ENCODE measurements around the gene FMN2.

Gene FMN2

DNA sequence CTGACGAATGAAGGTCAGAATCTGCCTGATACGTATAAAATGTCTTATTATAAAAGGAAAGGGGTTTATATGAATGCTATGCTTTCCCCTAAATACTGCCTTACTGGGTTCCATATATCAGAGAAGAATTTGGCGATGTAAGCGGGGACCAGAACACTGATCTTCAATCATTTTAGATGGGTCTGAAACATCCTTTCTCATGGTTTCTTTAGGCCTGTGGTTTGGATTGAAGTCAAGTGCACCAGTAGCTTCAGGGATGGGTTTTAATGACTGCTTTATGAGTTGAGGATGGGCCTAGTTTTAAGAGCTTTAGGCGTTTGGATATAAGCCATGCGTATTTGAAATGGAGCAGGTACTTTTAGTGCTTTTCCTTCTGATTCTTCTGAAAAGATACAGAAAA is 6.9 kb downstream of the FMN2 start:
- no peak for DNase-seq (ENCODE audit: low read depth)

DNA sequence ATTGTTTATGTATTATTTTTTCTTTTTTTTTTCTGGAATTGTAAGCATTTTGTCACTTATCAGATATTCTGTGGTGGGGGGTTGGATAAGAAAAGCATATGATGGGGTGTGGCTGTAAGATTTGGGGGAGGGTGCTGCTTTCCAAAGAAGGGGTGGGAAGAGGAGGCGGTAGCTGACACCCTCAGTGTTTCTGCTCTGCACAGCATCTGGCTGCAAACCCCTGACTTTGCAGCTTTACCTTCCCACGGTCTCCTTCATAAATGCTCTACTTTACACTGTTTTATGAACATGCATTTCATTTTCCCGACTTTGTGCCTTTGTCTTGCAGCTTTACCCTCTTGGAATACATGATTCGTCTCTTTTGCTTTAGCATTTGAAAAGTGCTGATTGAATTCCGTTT is 7.6 kb downstream of the FMN2 start:
- DNase-seq (ENCODE audit: low read depth) = no peak

DNA sequence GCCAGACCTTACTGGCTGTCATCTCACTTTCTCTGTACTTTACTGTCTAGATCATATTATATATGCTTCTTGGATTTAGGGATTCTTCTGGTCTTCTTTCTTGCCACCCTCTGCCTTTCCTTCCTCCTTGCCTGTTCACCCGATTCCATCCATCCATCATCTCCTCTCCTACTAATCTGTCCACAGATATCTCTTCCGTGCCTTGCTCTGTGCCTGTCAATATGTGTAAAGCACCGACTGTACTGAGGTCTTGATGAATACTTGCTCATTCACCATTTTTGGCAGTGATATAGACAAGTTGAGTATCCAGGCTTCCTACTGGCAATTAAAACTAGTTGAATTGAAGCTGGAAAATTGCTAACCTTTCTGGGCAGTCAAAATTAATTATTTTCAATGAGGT is 8.1 kb downstream of the FMN2 start:
- no peak for DNase-seq (ENCODE audit: low read depth)

DNA sequence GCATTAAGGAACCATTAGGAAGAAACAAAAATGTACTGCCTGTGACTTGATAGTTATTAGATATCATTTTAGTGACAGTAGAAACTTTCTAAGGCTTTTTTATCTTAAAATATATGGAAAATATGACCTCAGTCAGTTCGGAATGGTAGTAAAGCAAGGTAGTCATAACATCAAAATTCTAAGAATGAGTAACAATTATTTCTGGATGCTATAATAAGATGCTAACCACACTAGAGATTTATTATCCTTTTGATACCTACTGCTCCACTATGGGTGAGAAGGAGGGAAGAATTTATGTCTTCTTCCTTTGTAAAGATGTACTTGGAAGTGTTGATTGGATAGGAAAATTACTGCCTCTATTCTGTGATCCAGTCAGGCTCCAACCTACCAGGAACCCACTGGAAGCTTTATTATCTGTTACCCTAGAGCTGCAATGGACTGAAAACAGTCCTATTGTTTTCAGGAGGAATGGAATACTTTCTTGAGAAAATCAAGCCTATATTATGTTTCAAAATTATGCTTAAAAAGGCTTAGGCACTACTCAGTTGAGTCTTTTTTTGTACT is 8.8 kb downstream of the FMN2 start:
- no peak for DNase-seq (ENCODE audit: low read depth)

DNA sequence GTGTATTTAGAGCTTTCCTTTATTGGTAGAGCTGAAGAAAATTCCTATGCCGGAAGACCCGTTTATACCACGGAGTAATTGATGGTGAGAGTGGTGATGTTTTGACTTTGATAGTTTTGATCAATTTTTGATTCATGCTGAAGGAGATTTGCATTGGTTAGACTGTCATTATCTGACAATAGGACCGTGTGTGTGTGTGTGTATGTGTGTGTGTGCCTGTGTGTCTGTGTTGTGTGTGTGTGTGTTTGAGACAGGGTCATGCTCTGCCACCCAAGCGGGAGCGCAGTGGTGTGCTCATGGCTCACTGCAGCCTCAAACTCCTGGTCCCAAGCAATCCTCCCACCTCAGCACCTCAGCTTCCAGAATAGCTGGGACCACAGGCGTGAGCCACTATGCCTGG is 9.6 kb downstream of the FMN2 start:
- no peak for DNase-seq (ENCODE audit: low read depth)

DNA sequence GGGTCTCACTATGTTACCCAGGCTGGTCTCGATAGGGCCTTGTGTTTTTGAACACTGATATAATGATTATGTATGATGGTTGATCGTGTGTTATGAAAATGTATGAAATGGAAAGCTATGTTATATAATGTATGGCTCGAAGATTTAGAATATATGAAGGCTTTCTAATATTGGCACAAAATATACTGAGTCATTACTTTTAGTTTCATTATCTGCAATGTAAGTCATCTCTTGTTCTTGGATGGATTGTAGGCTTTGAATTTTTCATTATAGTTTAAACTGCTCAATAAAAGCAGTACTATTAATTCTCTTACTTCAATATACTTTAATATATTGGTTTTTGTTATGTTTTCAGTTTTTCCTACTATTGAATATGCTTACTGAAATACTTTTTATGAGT is 10.1 kb downstream of the FMN2 start:
- no peak for DNase-seq (ENCODE audit: low read depth)

DNA sequence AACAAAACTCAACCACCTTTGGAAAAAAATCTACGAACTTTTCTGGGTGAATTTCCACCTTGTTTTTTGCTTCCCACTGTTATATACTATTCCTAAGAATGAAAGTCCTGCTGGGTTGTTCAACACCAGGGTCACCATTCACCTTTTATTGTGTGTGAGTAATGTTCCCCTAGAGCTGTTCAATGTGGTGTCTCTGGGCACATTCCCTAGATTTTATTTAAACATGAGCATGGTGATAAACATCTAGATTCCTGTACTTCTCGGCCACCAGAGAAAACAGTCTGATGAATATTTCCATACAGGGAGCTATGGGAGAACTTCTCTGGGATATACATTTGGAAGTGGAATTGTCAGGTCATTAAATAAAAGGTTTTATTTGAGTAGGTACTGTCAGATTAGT is 13.0 kb downstream of the FMN2 start:
- DNase-seq (ENCODE audit: low read depth) = no peak

DNA sequence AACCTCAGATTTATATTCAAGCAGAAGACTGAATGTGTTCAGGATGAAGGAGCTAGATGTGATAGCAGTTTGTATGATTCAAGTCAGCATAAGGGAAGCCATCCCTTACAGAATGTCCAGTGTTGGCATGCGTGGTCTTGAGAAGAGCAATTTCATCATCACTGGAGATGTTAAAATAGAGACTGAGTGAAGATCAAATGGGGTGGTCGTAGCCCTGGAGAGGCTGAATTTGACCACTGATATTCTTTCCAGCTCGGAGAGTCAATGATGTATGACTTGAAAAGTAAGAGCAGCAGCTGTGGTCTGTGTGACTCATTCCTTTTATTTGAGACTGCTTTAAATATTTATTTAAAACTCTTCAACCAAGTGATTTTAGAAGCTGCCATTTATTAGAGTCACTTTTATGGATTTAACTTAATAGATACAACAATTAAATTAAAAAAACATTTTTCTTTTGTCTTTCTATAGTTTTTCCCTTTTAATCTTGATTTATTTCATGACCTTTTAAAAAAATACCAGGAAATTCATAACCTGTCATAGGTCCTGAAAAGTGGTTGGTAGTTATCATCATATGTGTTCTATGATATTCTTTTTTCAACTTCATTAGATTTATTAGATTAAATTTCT is 15.5 kb downstream of the FMN2 start:
- no peak for DNase-seq (ENCODE audit: low read depth)

DNA sequence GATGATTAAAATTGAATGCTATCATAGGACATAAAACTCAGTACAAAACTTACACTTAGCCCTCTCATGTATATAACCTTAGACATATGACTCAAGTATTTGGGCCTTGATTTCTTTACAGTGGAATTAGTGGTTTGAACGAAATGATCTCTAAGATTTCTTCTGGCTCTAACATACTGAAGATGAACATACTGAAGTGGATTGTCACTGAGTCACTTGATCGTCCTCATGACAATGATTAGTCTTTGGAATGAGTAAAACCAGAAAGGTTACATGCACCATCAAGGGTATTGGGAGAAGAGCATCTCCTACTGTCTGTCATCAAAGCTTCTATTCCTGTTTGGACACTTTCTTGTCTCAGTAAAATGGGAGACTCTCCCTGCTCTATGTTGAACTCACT is 17.4 kb downstream of the FMN2 start:
- no peak for DNase-seq (ENCODE audit: low read depth)

DNA sequence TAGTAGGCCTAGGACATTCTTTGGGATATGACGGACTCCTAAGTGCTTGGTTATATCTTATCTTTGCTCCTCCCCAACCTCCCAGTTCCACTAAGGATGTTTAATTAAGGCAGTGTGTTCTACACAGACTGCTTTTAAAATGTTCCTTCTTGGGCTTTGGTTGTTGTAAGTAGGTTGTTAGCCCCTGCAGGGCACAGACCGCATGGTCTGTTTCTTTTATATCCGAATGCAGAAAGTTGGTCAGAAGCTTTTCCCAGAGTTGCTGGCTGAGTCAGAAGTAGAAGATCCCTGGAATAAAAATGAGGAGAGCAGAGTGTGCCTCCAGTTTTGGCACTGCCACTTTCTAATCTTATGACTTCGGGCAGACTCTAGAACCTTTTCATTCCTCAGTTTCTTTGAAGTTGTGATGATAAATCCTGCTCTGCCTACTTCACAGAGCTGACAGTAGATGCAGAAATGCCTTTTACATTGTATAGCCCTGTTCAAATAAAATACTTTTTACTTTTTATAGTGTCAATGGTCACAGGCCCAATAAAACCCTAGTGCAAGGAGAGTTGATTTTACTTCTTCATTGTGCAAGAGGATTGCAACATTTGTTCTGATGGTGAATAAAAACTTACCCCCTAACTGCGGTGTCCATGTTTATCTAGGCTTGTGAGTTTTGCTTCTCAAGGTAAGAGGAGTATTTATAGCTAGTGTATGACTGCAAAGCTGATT is 18.4 kb downstream of the FMN2 start:
- DNase-seq (ENCODE audit: low read depth) = no peak

DNA sequence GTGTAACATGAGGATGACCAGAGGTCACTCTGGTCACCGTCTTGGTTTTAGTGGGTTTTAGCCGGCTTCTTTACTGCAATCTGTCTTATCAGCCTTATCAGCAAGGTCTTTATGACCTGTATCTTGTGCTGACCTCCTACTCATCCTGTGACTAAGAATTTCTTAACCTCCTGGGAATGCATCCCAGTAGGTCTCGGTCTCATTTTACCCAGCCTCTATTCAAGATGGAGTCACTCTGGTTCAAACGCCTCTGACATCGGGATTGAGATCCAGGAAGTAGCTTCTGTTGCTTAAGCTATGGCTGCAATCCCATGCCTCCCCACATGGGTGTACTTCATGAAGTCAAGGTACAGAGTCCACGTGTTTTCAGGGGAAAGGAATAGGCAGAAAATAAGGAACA is 19.9 kb downstream of the FMN2 start:
- no peak for DNase-seq (ENCODE audit: low read depth)

DNA sequence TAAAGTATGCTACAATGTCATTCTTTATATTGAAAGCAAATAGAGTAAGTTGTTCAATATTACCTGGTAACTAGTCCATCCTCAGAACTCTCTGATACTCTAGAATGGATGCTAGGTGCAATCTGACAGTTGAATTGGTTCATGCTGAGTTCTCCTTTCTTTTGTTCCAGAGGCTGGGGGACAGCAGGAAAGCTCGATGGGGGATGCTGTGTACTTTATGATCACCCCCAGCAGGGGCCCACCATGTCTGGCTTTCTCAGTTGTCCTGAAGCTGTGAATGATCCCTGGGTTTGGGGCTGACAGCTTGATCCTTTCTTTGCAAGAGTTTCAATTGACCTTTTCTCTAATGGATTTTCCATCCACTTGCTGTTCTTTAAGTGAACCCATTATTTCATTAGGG is 22.5 kb downstream of the FMN2 start:
- no peak for DNase-seq (ENCODE audit: low read depth)

DNA sequence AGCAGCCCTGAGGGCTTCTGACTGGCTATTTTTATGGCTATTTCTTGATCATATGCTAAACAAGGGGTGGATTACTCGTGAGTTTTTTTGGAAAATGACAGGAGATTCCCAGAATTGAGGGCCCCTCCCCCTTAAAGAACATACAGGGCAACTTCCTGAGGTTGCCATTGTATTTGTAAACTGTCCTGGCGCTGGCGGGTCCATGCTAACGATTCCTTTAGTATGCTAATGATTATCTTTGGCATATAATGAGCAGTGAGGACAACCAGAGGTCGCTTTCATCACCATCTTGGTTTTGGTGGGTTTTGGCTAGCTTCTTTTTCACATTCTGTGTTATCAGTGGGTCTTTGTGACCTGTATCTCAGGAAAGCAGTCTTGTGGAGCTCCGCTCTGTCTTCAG is 24.1 kb downstream of the FMN2 start:
- DNase-seq (ENCODE audit: low read depth) = no peak

DNA sequence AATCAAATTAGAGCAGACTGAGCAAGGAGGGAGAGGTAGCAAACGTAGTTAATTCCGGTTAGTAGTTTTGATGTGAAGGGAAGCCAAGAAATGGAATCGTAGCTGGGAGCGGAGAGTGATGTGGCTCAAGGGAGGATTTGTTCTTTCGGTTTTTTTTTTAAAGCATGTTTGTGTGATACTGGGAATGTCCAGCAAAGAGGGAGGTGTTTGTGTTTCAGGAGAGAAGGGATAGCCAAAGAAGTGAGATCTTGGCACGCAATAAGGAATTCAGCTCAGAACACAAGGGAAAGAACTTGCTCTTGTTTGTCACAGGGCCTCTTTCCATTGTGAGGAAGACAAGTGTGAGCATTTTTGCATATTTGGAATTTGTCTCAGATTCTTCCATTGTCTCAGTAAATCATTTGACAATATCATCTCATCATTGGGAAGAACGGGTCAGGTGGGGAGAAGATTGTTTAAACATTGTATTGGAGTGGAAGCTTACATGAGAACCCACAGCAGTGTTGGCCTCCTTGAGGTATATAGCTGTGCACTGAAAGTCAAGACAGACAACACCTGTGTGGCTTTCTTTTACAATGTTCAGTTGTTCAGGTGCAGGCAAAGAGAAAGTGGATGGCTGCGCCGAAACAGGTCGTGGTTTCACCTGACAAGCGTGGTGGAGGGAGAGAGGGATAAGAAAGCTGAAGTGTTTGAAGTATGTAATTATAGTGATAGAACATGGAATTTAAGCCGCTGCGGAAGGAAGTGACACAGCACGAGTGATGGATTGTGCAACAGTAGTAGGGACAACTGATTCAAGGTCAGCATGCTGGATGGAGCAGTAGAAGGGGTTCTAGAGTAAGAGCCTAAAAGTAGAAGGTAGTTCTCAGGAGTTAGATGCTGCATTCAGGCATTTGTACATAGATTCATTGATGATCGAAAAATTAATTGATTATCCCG is 25.4 kb downstream of the FMN2 start:
- no peak for DNase-seq (ENCODE audit: low read depth)

DNA sequence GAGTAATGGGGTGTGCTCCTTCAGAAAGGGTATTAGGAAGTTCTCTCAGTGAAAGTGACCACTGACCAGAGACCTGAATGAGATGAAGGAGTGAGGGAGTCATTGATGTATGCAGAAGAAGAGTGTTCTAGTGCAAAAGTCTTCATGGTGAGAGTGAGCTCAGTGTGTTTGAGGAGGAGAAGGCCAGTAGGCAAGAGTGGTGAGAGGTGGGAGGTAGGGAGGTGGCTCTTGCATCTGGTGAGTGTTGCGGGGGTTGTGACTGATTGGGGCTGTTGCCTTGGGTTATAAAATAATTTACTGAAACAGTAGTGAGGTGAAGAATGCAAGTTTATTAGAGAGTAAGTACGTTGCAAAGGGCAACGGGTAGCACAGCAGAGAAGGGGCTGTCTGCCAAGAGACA is 26.2 kb downstream of the FMN2 start:
- no peak for DNase-seq (ENCODE audit: low read depth)

DNA sequence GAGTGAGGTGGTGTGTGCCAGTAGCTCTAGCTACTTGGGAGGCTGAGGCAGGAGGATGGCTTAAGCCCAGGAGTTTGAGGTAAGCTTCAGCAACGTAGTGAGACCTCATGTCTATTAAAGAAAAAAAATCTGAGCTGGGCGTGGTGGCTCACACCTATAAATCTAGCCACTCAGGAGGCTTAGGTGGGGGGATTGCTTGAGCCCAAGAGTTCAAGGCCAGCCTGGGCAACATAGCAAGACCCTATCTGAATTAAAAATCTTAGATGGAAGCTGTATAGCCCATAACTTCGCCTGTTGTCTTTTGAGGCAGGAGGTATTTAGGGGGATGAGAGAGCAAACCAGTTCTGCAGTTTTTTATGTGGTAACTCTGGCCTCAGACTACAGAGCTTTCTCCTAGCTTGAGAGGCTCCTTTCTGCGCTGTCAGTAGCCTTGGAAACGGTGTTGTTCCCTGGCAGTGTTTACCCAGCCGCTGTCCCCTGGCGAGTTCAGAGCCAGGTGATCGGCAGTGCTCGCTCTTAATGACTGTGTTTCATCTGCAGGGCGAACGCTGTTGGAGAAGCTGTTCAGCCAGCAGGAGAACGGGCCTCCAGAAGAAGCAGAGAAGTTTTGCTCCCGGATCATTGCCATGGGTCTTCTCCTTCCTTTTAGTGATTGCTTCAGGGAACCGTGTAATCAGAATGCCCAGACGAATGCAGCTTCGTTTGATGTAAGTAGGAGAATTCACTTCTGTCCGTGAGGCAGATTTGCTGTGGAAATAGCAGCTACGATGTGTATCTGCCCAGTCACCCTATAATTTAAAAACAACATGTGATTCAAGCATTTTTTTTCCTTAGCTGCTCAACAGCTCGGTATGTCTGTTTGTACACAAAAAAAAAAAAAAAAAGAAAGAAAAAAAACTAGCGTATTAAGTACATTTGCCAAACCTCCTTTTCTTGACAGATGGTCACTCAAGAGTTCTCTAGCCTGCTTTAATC is 31.2 kb downstream of the FMN2 start:
- no peak for DNase-seq (ENCODE audit: low read depth)

DNA sequence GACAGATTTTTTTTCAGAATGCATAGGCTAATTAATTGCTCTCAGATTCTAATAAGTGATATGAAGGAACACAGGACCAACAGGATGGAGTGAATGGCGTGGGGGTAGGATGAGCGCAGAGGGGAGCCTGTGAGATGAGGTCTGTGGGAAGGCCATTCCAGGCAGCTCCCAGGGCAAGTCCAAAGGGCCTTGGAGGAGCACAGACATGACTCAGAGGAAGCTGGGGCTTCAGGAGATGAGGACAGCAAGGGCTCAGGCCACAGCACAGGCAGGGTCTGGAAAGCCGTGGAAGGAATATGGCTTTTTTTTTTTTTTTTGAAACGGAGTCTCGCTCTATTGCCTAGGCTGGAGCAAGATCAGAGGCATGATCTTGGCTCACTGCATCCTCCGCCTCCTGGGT is 35.1 kb downstream of the FMN2 start:
- DNase-seq (ENCODE audit: low read depth) = no peak

DNA sequence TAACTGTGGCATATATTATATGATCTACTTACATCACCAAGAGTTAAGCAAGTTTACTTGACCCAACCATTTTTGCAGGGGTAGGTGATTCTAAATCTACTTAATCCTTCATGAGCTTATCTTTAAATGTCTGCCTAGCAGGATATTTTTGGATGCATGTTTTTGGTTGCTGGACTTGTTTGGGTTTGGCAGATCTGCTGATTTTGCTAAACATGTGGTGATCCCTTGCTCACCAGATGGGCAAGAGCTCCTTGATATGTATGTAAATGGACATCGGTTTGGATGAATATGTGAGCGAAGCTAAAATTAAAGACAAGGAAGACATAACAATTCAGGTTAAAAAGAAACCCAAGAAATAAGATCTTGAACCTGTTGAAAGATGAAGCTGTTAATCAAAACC is 36.7 kb downstream of the FMN2 start:
- DNase-seq (ENCODE audit: low read depth) = no peak

DNA sequence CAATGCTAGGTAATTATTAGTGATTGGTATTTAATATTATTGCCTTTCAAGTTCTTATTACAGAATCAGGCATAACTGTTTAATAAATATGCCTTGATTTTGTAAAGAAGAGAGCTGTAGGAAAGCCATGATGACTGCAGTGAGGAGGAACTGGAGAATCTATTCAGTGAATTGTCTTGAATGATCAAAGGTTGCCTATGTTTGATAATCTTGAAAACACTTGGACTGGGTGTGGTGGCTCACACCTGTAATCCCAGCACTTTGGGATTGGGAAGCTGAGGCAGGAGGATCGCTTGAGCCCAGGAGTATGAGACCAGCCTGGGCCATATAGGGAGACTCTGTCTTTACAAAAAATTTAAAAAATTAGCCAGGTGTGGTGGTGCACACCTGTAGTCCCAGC is 42.4 kb downstream of the FMN2 start:
- no peak for DNase-seq (ENCODE audit: low read depth)

DNA sequence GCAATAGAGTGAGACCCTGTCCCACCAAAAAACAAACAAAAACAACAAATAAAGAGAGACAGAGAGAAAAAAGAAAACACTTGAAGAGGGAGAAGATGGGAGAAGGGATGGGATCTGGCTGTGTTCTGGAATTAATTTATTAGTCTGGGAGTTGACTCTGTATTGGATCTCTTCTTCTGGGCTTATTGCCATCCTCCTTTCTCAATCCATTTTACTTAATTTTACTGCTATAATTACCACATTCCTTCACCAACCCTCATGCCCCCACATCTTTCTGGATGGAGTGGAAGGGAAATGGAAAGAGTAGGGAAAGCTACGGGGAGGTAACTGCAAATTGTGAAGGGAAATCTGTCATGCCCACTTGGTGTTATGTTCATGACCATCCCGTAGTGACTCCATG is 42.9 kb downstream of the FMN2 start:
- no peak for DNase-seq (ENCODE audit: low read depth)

DNA sequence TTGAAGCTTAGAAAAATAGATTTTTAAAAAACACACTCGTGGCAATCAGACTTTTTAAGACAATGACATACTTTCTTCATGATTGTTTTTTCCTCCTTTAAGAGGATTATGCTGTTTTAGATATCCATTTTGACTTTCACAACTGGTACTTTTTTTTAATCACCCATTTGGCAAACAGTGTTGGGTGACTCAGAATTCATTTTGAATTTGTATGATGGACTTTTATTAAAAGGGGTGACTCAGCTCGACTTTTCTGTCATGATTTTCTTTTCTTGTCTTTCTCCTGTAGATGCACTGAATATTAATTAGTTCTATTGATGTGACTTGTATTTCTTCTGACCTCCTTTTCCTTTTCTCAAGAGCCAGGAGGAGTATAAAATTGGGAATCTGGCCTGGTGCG is 44.7 kb downstream of the FMN2 start:
- no peak for DNase-seq (ENCODE audit: low read depth)

DNA sequence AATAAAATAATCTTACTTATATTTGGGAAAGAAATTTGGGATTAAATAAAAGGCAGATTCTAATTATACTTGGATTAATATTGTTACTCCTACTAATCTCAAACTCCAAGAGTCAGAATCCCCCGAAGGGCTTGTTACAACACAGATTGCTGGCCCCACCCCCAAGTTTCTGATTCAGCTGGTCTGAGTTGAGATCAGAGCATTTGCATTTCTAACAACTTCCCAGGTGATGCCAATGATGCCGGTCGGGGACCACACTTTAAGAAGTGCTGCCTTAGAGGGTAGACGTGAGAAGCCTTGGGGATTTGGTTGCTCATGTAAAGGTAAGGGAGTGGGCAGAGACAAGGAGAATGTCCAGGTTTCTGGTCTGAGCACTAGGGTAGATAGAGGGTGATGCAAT is 47.2 kb downstream of the FMN2 start:
- no peak for DNase-seq (ENCODE audit: low read depth)

All from T-helper 22 cell (primary cell).